Stimulated activated CD8-positive, alpha-beta memory T cell treated with anti-CD3 and anti-CD28 coated beads, Interleukin-15, amount 100 ng/mL, for 48 hours (primary cell): Measurements from ENCODE around the gene KEL.

Experiments
- DNase-seq, 2 donors: peaks; one replicate each; pipeline ENCODE4 v3.0.0-alpha.2; 2020; ENCODE audit warnings: low read depth in 2 of 2

The KEL gene

GRCh38 chr7:142960955-142961512 is 1.1 kb downstream of the KEL start:
- DNase-seq, result no peak

GRCh38 chr7:142959202-142959601 is 3.0 kb downstream of the KEL start:
- DNase-seq, result no peak

GRCh38 chr7:142957723-142958122 is 4.4 kb downstream of the KEL start:
- DNase-seq, result no peak

- no peak for DNase-seq
Measured at GRCh38 chr7:142956951-142957623, 5.1 kb downstream of the KEL start.

GRCh38 chr7:142954680-142955268 is 7.4 kb downstream of the KEL start:
- no peak for DNase-seq

GRCh38 chr7:142950235-142950634 is 11.9 kb downstream of the KEL start:
- DNase-seq, result no peak

- no peak for DNase-seq
Measured at GRCh38 chr7:142948603-142949002, 13.6 kb downstream of the KEL start.

GRCh38 chr7:142945001-142945400 is 17.2 kb downstream of the KEL start:
- DNase-seq, result no peak

GRCh38 chr7:142943706-142944268 is 18.4 kb downstream of the KEL start:
- DNase-seq, result no peak

- DNase-seq, result no peak
Measured at GRCh38 chr7:142942746-142943145, 19.4 kb downstream of the KEL start.

- no peak for DNase-seq
Measured at GRCh38 chr7:142941541-142941940, 20.6 kb downstream of the KEL start.

- DNase-seq, result no peak
Measured at GRCh38 chr7:142940966-142941535, 21.1 kb downstream of the KEL start.

GRCh38 chr7:142939226-142939910 is 22.8 kb downstream of the KEL start, which contains the start of gene LLCFC1:
TSS of gene LLCFC1 (plus strand) at chr7:142939484. CDS start at chr7:142939622, 138 bp downstream.
- no peak for DNase-seq

GRCh38 chr7:142938611-142939010 is 23.6 kb downstream of the KEL start:
- no peak for DNase-seq

- no peak for DNase-seq
Measured at GRCh38 chr7:142935941-142936565, 26.1 kb downstream of the KEL start.

GRCh38 chr7:142934056-142934455 is 28.1 kb downstream of the KEL start:
- no peak for DNase-seq

GRCh38 chr7:142933624-142934023 is 28.5 kb downstream of the KEL start, which contains the start of gene TRPV5:
TSS of gene TRPV5 (minus strand) at chr7:142933746. CDS start at chr7:142933459, 287 bp downstream.
- no peak for DNase-seq

- DNase-seq, result no peak
Measured at GRCh38 chr7:142933092-142933475, 29.1 kb downstream of the KEL start.

GRCh38 chr7:142932386-142933091 is 29.6 kb downstream of the KEL start:
- no peak for DNase-seq

GRCh38 chr7:142930126-142930730 is 31.9 kb downstream of the KEL start:
- DNase-seq, result no peak
